GM12891 (cell line): Measurements from ENCODE around the gene GOLGA6L7.

Experiments
- PAX5 ChIP-seq: IDR thresholded peaks from 2 replicates; pipeline ENCODE4 v1.6.1; 2011; ENCODE audit warnings: low read length, moderate library complexity, mild to moderate bottlenecking; ENCODE audit not compliant: insufficient read depth, severe bottlenecking
- POLR2A ChIP-seq: IDR thresholded peaks from 2 replicates; pipeline ENCODE4 v1.6.1; 2011; ENCODE audit warnings: low read depth, low read length, control low read depth
- POLR2AphosphoS5 ChIP-seq: IDR thresholded peaks from 2 replicates; pipeline ENCODE4 v1.6.1; 2011; ENCODE audit warnings: low read depth, low read length, control low read depth
- POU2F2 ChIP-seq: IDR thresholded peaks from 2 replicates; pipeline ENCODE4 v1.6.1; 2011; ENCODE audit warnings: low read depth, mild to moderate bottlenecking, control low read depth, low read length, moderate library complexity
- TAF1 ChIP-seq: IDR thresholded peaks from 2 replicates; pipeline ENCODE4 v1.6.1; 2011; ENCODE audit warnings: low read depth, low read length, control low read depth

DNA sequence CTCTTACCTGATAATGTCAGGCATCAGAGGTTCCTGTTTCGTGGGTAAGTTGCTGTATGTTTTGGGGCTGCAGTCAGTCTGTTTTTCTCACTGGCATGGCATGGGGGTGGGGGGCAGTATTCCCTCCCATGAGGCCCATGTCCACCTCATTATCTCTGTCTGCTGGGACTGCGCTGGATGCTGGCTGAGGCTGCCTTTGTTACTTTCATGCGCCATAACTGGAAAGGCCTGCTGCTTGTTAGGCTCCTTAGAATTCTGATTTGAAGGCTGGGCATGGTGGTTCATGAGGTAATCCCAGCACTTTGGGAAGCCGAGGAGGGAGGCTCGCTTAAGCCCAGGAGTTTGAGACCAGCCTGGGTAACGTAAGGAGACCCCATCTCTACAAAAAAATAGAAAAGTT lies 47.1 kb upstream of the GOLGA6L7 start:
- no peak for TF ChIP-seq POLR2A
- no peak for TF ChIP-seq POLR2AphosphoS5
- no peak for TF ChIP-seq POU2F2
- no peak for TF ChIP-seq TAF1
- TF ChIP-seq PAX5 = no peak
